Measurements from ENCODE around the gene THAP2.

THAP2 gene

GRCh38 chr12:71727958-71728357, 63.9 kb downstream of the THAP2 start:
- H3K4me3 ChIP-seq (ENCODE audit: low read depth, low read length): no peak overlapping the region
- TF ChIP-seq CTCF (IDR thresholded peaks at IDR 0.05; ENCODE audit: insufficient read depth, low read depth, low read length, missing control alignments): no peak
- no peak for DNase-seq (ENCODE audit: low read depth)

All from GM12865 (cell line).